CD4-positive, alpha-beta T cell treated with Interleukin-6 for 4 hours (primary cell): ENCODE data around the gene ABCF1.
A peak's percentile ranks its signal among the peaks of the same experiment; 100 is the strongest.

Source experiments
- DNase-seq: peaks from one replicate; pipeline ENCODE4 v3.0.0-alpha.2; 2020; ENCODE audit warnings: mixed read lengths

ABCF1 gene

DNA sequence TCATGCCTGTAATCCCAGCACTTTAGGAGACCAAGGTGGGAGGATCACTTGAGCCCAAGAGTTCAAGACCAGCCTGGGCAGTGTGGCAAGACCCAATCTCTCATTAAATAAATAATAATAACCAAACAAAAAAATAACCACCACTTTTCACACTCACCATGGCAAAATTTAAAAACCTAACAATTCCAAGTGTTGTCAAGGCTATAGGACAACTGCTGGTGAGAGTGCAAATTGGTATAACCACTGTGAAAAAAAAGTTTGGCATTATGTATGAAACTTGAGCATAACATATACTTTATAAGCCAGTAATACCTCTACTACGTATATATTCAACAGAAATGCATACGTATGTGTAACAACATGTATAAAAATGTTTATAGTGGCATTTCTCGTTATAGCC lies 10.3 kb upstream of the ABCF1 start:
- DNase-seq: no peak

DNA sequence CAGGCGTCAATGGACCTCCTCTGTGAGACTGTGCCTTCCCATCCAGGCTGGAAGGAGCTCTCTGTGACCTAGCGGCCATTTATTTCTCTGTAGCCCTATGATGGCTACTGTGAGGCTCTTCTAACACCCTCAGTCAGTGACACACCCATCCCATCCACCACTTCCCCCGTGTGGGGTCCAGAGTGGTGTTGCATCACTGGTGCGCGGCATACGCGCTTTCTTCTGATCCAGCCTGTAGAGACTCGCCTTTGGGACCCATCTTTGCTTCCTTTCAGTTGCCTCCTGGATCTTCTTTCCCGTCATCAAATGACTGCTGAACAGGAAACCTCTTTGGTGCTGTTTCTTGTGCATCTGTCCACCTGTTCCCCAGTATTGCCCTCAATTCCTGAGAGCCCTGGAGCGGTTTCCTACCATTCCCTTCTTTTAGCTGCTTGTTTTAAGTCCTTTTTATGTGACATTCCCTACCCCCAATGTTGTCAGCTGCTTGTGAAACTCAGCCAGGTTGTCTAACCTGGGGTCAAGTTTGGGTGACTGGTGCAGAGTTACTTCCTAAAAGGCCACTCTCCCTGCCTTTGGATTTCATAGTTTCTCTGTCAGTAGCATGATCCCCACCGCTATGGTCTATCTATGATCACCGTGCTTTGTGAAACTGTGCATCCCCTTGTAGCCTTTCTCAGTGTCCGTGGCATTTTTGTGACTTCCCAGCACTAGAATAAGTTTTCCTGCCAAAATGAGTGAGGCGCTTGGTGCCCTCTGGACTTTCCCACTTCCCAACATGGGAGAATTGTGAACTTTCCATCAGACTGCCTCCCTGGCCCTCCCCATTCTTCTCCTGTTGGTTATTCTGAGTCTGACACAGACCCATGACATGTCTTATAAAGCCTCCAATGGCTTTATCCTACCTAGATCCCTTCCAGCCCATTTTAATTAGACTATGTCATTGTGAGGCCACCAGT lies 8.5 kb upstream of the ABCF1 start:
- no peak for DNase-seq

DNA sequence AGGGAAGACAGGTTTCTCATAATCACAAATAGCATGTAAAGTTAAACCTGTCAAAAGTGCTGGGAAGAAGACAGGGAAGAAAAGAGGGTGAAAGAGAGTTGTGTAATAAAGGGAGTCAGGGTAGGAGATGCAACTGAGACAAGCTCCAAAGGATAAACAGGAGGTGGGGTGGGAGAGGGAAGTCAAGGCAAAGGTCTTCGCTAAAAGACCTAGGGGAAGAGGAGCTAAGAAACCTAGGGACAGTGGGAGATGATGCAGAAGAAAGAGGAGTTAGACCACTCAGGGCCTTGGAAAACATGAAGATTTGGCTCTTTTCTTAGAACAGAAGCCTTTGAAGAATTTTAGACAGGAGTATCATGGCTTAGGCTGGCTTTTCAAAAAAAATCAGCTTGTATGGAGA lies 7.1 kb upstream of the ABCF1 start:
- no peak for DNase-seq

DNA sequence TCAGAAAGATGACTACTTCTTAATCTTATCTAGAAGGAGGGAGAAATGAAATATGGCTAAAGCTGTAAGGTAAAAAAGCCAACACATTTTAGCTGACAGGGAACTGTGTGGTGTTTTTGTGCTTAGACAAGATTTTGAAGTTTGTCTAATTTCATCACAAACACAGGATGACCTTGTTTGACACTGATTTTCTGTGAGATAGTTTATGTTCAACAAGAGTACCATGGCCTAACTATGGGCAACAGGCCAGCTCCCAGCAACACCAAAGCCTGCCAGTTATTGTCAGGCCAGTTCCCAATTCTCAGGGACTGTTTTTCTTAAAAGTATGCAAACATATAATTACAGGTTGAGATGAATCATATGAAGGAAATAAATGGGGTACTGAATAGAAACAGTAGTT lies 5.5 kb upstream of the ABCF1 start:
- DNase-seq: no peak

DNA sequence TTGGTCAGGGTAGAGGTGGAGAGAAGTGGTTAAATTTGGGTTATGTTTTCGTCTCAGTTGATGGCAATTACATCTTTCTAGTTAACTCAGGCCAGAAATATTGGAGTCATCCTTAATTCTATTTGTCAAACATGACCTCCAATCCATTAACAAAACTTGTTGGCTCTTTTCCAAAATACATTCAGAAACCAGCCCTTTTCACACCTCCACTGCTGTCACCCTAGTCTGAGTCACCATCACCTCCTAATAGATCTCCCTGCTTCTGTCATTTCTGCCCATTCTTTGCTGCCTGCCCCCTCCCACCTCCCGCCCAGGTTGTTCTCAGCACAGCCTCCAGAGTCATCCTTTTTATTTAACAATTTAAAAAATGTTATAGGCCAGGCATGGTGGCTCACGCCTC lies 3.0 kb upstream of the ABCF1 start:
- DNase-seq: peak; percentile 10

DNA sequence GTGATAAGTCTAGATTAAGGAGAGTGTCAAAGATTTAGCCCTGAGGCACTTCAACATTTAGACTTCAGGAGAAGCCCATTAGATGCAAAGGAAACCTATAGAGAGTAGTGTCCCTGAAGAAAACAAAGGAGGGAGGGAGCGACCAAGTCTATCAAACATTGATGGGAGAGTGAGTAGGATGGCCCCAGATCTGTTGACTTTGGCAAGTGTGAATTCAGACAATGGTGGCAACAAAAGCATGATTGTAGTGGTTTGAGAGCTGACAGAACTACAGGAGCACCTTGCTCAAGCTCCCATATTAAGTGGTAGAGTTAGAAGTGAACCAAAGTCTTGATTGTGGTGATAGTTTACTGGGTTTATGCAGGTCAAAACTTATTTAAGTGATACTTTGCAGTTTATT lies 979 bp upstream of the ABCF1 start:
- no peak for DNase-seq

DNA sequence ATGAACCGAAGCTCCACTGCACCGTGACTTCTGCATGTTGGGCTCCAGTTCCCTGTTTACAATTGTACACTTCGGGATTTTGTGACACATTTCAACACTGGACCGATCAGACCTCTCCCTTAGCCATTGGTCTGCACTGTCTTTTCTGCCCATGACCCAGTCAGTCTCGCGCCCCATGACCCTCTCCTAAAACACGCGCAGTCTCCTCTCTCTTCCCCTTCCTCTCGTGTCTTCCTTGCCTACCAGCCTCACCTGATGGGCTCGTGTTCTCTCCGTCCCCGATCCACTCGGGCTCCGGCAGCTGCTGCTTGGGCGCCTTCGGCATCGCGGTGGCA lies 535 bp upstream of the ABCF1 start:
- no peak for DNase-seq

DNA sequence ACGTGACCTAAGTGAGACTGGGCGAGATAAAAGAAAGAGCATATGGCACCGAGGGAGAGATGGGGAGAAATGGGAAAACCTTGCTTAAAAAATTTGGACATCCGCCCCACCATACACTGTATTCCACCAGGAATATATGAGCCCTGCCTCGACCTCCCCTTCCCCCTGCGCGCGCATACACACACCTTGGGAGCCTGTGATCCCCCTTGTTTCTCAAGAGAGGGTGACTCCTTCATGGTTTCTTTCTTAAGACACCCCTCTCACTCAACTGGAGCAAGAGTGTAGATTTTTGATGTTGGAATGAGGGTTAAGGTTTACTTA lies 480 bp downstream of the ABCF1 start:
- no peak for DNase-seq

DNA sequence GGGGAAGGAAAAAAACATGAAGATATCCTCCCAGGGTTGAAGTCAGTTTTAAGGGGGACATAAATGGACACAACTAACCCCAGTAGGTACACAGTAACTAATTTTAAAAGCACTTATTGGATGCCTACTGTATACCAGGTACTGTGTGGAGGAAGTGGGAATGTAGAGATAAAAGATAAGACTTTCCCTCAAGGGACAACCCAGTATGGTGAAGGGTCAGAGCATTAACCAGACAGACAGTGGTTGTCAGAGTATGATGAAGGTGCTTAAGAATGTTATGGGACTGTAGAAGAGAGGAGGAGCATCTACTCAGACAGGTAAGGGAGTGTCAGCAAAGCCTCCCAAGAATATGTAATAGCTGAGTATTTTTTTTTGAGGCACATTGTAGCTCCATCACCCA lies 906 bp downstream of the ABCF1 start:
- DNase-seq: no peak

DNA sequence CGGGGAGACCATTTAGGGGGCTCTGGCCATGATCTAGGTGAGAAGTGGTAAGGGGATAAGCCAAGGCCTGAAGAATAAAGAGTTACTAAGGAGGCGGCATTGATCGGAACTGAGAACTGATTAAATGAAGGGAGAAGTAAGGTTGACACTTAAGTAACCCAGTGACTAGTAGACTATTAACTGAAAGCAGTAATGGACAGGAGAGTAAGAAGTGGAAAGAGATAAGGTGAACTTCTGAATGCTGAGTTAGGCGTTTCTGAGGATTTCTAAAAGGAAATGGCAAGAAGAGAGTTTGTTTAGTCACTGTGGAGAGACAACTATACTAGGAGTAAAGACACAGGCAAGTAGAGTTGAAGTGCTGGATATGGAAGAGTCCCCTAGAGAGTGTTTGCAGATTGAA lies 1.9 kb downstream of the ABCF1 start:
- no peak for DNase-seq

DNA sequence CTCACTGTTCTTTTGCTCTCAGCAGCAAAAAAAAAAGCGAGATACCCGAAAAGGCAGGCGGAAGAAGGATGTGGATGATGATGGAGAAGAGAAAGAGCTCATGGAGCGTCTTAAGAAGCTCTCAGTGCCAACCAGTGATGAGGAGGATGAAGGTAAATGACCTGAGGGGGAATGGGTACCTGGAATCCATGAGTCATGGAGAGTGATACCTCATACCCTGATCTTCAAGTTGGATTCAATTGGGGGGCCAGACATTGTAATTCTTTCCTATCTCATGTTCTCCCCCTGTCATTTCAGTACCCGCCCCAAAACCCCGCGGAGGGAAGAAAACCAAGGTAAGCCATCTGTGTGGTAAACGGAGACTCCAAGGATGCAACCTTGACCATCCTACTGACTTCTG lies 6.8 kb downstream of the ABCF1 start:
- no peak for DNase-seq

DNA sequence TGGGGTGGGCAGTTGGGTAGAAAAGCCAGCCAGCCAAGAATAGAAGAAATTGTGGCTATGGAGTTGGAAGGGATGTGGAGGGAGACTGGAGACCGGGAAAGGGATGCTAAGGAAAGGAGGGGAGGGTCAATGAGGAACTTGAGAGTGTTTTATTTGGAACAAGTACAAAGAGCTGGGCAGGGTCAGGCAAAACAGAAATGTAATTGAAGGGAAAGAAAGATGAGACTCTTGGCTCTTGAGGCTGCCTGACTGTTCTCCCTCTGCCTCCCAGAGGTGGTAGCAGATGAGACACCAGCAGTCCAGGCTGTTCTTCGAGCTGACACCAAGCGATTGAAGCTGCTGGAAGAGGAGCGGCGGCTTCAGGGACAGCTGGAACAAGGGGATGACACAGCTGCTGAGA lies 12.7 kb downstream of the ABCF1 start:
- DNase-seq: no peak

DNA sequence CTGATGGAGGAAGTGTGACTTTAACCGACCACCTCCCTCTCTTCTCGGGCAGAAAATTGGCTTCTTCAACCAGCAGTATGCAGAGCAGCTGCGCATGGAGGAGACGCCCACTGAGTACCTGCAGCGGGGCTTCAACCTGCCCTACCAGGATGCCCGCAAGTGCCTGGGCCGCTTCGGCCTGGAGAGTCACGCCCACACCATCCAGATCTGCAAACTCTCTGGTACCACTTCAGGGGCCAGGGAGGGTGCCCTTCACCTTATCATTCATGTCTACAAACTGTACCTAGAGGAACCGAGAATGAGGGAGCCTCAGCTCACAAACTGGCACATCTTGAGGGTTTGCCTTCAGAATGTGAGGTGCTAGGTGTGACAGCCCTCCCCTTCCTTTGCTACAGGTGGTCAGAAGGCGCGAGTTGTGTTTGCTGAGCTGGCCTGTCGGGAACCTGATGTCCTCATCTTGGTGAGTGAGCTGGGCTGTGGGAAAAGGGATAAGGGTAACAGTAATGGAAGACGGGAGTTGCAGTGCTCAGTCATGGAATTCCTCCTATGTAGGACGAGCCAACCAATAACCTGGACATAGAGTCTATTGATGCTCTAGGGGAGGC lies 18.6 kb downstream of the ABCF1 start:
- no peak for DNase-seq

DNA sequence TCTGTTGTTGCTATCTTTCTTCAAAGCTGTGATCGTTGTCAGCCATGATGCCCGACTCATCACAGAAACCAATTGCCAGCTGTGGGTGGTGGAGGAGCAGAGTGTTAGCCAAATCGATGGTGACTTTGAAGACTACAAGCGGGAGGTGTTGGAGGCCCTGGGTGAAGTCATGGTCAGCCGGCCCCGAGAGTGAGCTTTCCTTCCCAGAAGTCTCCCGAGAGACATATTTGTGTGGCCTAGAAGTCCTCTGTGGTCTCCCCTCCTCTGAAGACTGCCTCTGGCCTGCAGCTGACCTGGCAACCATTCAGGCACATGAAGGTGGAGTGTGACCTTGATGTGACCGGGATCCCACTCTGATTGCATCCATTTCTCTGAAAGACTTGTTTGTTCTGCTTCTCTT lies 19.3 kb downstream of the ABCF1 start:
- no peak for DNase-seq

DNA sequence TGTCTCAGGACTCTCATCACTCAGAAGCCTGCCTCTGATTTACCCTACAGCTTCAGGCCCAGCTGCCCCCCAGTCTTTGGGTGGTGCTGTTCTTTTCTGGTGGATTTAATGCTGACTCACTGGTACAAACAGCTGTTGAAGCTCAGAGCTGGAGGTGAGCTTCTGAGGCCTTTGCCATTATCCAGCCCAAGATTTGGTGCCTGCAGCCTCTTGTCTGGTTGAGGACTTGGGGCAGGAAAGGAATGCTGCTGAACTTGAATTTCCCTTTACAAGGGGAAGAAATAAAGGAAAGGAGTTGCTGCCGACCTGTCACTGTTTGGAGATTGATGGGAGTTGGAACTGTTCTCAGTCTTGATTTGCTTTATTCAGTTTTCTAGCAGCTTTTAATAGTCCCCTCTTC lies 19.8 kb downstream of the ABCF1 start:
- no peak for DNase-seq

DNA sequence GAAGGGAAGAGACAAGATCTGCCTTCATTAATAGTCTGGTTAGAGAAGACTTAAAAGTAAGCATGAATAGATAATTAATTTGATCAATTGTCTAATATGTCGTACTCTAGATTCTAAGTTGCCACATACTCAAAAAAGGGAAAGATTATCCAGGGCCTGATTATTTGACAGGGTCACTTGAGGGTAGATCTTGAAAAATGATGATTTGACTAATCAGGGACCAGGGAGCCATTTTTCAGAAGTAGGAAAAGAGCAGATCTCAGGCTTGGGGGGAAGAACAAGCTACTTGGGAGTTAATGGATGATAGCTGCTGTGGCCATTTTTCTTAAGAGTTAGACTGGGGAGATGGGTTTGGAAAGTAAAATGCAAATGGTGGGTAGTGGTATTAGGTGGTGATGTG lies 21.0 kb downstream of the ABCF1 start:
- DNase-seq: no peak

DNA sequence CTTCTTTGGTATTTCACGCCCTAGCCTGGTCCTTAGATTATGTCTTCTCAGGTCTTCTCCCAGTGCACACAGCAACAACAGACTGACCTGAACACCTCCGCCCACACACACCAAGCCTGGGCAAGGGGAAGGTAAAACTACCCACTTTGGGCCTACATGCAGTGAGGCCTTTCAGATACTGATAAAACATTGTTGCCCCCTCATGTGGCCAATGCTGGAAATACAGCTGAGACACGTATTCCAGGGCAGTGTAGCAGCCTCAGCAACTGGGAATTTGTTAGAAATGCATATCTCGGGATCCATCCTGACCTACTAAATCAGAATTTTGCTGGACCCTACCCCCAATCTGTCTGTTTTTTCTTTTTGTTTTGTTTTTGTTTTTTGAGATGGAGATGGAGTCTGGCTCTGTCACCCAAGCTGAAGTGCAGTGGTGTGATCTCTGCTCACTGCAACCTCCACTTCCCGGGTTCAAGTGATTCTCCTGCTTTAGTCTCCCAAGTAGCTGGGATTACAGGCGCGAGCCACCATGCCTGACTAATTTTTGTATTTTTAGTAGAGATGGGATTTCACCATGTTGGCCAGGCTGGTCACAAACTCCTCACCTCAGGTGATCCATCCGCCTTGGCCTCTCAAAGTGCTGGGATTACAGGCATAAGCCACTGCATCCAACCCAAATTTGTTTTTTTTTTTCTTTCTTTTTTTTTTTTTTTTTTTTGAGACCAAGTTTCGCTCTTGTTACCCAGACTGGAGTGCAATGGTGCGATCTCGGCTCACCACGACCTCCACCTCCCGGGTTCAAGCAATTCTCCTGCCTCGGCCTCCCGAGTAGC lies 26.3 kb downstream of the ABCF1 start:
- peak; percentile 85 for DNase-seq

DNA sequence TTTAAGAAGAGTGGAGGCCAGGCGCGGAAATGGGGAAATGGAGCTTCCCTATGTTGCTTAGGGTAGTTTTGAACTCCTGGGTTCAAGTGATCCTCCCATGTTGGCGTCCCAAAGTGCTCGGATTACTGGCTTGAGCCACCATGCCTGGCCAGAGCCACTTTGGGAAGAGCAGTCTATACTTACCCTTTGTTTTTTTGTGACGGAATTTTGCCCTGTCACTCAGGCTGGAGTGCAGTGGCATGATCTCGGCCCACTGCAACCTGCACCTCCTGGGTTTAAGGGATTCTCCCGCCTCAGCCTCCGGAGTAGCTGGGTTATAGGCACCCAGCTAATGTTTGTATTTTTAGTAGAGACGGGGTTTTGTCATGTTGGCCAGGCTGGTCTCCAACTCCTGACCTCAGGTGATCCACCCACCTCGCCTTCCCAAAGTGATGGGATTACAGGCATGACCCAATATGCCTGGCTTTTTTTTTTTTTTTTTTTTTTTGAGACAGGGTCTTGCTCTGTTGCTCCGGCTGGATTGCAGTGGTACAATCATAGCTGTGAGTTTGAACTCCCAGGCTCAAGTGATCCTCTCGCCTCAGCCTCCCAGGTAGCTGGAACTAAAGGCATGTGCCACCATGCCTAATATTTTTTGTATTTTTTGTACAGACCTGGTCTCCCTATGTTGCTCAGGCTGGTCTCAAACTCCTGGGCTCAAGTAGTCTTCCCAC lies 27.8 kb downstream of the ABCF1 start:
- no peak for DNase-seq

DNA sequence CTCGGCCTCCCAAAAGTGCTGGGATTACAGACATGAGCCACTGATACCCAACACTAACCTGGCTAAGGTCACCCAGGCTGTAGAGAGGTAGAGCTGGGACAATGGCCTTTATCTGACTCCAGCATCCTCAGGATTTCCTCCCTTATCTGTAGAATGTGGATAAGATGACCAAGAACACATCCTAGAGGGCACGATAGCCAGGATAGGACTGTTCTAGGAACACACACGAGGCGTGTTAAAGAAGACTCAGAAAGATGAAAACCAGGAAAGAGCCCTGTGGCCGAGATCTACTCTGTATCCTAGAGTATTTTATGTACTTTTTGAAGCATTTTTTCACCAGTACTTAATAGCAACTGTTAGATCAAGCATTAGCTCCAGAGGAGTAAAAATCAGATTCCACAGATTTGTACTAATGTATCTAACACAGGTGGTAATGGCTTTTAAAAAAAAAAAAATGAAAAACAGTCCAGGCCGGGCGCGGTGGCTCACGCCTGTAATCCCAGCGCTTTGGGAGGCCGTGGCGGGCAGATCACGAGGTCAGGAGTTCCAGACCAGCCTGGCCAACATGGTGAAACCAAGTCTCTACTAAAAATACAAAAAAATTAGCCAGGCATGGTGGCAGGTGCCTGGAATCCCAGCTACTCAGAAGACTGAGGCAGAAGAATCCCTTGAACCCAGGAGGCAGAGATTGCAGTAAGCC lies 28.5 kb downstream of the ABCF1 start:
- no peak for DNase-seq

DNA sequence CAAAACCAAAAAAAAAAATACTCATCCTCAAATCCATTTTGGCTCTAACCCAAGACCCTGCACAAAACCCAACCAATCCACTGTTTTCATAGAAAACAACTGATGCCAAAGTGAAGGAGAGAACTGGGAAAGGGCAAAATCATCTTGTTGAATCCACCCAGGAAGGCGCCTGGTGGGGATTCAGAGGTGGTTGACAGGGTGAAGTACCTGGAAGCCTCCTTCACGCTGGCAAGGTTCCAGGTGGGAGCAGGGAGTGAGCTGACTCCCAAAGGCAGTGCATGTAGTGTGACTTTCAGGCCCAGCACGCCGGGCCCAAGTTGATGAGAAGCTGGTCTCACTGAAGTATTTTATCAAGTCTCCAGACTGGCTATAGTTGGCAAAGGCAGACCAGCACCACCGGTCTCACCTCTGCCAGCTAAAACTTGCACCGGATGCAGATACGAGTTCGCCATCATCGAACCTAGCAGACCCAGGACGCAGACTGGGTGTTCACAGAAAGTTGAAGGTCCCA lies 29.3 kb downstream of the ABCF1 start:
- DNase-seq: no peak

DNA sequence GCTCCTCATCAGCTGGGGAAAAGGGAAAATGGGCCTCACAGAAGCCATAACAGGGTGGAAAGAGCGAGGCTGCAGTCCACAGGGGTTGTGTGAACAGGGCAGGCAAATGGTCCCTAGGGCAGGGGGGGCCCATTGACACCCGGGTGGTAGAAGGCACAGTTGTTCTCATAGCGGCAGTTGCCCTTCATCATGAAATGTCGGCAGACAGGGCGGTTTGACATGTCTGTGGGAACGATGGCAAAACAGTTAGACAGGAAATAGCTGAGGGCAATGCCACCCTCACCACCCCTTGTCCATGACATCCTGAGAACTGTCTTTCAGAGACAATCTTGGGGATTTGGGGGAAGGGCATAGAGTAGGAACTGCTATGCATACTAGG lies 30.2 kb downstream of the ABCF1 start:
- no peak for DNase-seq

DNA sequence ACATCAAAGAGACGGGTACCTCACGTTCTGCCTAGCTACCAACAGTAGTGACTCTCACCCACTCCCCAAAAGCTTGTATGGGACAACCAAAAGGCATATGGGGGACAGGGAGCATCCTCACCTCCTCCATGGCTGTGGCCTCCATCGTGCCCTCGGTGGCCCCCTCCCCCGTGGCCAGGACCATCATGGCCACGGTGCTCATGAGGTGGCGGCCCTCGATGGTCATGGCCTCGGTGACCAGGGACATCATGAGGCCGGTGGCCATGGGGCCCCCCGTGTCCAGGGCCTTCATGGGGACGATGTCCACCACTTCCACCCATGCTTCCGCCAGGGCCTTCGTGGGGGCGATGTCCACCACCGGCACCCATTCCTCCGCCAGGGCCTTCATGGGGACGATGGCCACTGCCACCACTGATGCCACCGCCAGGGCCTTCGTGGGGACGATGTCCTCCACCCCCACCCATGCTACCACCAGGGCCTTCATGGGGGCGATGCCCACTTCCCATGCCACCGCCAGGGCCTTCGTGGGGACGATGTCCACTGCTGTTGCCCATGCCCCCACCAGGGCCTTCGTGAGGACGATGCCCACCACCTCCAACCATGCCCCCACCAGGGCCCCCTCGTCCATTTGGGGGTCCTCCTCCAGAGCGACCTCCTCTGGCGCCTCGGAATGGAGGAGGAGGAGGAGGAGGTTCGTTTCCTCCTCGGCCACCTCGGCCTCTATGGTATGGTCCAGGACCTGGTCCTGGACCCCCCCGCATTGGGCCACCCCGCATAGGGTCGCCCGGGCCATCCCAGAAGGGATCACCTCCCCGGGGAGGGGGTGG lies 30.8 kb downstream of the ABCF1 start:
- no peak for DNase-seq
